NCI-H2196 treated with DMSO at 0.1 percent for 48 hours (cell line): ENCODE data around the gene VIPR2.
"Not testable (repeated sequence)": the region's sequence is repeated elsewhere in the genome, so short reads cannot be mapped to it uniquely, and the experiment has no call there.

Experiments used
- DNase-seq: peaks from one replicate; lab custom pipeline; 2025; ENCODE audit not compliant: unreplicated experiment; lab: John Stamatoyannopoulos, UW

VIPR2 gene

GRCh38 chr7:159105832-159106811 lies 38.5 kb downstream of the VIPR2 start:
- no peak for DNase-seq

GRCh38 chr7:159105066-159105780 lies 39.4 kb downstream of the VIPR2 start:
- no peak for DNase-seq

GRCh38 chr7:159104188-159104920 lies 40.3 kb downstream of the VIPR2 start:
- no peak for DNase-seq

GRCh38 chr7:159103382-159104187 lies 41.1 kb downstream of the VIPR2 start:
- no peak for DNase-seq

GRCh38 chr7:159102681-159103381 lies 41.8 kb downstream of the VIPR2 start:
- no peak for DNase-seq

- DNase-seq: not testable (repeated sequence)
Observed at GRCh38 chr7:159101661-159102091, 43.0 kb downstream of the VIPR2 start.

- not testable (repeated sequence) for DNase-seq
Observed at GRCh38 chr7:159101083-159101395, 43.6 kb downstream of the VIPR2 start.

GRCh38 chr7:159100281-159101082 lies 44.2 kb downstream of the VIPR2 start:
- not testable (repeated sequence) for DNase-seq

GRCh38 chr7:159099711-159100231 lies 44.9 kb downstream of the VIPR2 start:
- no peak for DNase-seq

GRCh38 chr7:159098811-159099655 lies 45.6 kb downstream of the VIPR2 start:
- DNase-seq: no peak

- no peak for DNase-seq
Observed at GRCh38 chr7:159098424-159098786, 46.3 kb downstream of the VIPR2 start.

GRCh38 chr7:159097661-159098423 lies 46.8 kb downstream of the VIPR2 start:
- DNase-seq: no peak

GRCh38 chr7:159096736-159097581 lies 47.7 kb downstream of the VIPR2 start:
- no peak for DNase-seq

- DNase-seq: no peak
Observed at GRCh38 chr7:159095979-159096411, 48.7 kb downstream of the VIPR2 start.

- no peak for DNase-seq
Observed at GRCh38 chr7:159094919-159095915, 49.5 kb downstream of the VIPR2 start.
